Neural progenitor cell (in vitro differentiated cells): ENCODE measurements around the gene FASLG.

Experiments used
- EZH2 ChIP-seq: fragments of 200-600 bp; sonication (generic); IDR thresholded peaks from 2 replicates; pipeline ENCODE4 v1.6.1; 2017; ENCODE audit warnings: antibody characterized with exemption, mild to moderate bottlenecking, moderate library complexity
- EZH2phosphoT487 ChIP-seq: fragments of 200-600 bp; sonication (generic); IDR thresholded peaks from 2 replicates; pipeline ENCODE4 v1.6.1; 2017; ENCODE audit warnings: antibody characterized with exemption
- TF ChIP-seq, protein P1 (sequence below): fragments of 200-600 bp; sonication (generic); IDR thresholded peaks from 2 replicates; pipeline ENCODE4 v1.5.1; 2017; ENCODE audit warnings: antibody characterized with exemption, mild to moderate bottlenecking

DNA sequence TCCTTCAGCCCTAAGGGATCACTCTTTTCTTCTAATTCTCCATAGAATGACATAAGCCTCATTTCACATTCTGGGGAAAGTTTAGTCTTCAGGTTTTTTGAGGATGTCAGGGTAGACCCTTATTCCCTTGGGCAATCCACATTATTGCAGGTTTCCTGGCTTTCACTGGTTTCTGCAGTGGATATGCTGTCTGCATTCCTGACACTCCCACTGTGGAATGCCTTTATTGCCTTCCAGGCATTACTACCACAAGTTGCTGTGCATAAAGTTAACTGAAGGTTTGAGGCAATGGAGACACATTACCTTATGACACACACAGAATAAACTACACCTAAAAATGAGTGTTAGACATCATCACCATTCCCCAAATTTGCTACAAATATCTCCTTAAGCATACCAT, 12.7 kb downstream of the FASLG start:
- no peak for TF ChIP-seq EZH2
- TF ChIP-seq, protein P1, sequence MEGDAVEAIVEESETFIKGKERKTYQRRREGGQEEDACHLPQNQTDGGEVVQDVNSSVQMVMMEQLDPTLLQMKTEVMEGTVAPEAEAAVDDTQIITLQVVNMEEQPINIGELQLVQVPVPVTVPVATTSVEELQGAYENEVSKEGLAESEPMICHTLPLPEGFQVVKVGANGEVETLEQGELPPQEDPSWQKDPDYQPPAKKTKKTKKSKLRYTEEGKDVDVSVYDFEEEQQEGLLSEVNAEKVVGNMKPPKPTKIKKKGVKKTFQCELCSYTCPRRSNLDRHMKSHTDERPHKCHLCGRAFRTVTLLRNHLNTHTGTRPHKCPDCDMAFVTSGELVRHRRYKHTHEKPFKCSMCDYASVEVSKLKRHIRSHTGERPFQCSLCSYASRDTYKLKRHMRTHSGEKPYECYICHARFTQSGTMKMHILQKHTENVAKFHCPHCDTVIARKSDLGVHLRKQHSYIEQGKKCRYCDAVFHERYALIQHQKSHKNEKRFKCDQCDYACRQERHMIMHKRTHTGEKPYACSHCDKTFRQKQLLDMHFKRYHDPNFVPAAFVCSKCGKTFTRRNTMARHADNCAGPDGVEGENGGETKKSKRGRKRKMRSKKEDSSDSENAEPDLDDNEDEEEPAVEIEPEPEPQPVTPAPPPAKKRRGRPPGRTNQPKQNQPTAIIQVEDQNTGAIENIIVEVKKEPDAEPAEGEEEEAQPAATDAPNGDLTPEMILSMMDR: no peak
- TF ChIP-seq EZH2phosphoT487: no peak
